Smooth muscle cell (in vitro differentiated cells): ENCODE results near the gene SPTBN1. TPM values are rescaled to one million over a fixed set of nuclear protein-coding genes. Genes with fewer than 3 reads are reported as not detected.

Experiments
- DNase-seq: peaks from one replicate; lab custom pipeline; 2025; ENCODE audit not compliant: unreplicated experiment; lab: John Stamatoyannopoulos, UW
- H2AFZ ChIP-seq: fragments of 200-600 bp; sonication (generic); 2 replicates; pipeline ENCODE4 v1.6.0; 2016; ENCODE audit warnings: antibody characterized with exemption, low read depth, mild to moderate bottlenecking
- H3F3A ChIP-seq: fragments of 200-600 bp; sonication (generic); 2 replicates; pipeline ENCODE4 v1.6.0; 2017; ENCODE audit warnings: antibody characterized with exemption, low read depth
- H3K27ac ChIP-seq: fragments of 200-600 bp; sonication (generic); 2 replicates; pipeline ENCODE4 v1.5.1; 2016; ENCODE audit warnings: low read depth, mild to moderate bottlenecking
- H3K27me3 ChIP-seq: fragments of 200-600 bp; sonication (generic); 2 replicates; pipeline ENCODE4 v1.6.1; 2016; ENCODE audit warnings: low read depth, mild to moderate bottlenecking
- H3K36me3 ChIP-seq: fragments of 200-600 bp; sonication (generic); 2 replicates; pipeline ENCODE4 v1.5.1; 2016; ENCODE audit warnings: low read depth
- H3K4me1 ChIP-seq: fragments of 200-600 bp; sonication (generic); 2 replicates; pipeline ENCODE4 v1.5.1; 2016; ENCODE audit warnings: low read depth
- H3K4me2 ChIP-seq: fragments of 200-600 bp; sonication (generic); 2 replicates; pipeline ENCODE4 v1.6.0; 2016; ENCODE audit warnings: mild to moderate bottlenecking
- H3K4me3 ChIP-seq: fragments of 200-600 bp; sonication (generic); 2 replicates; pipeline ENCODE4 v1.5.1; 2016; ENCODE audit warnings: mild to moderate bottlenecking
- H3K79me2 ChIP-seq: fragments of 200-600 bp; sonication (generic); 2 replicates; pipeline ENCODE4 v1.6.0; 2016; ENCODE audit warnings: low read depth, mild to moderate bottlenecking
- H3K9ac ChIP-seq: fragments of 200-600 bp; sonication (generic); 2 replicates; pipeline ENCODE4 v1.6.0; 2016; ENCODE audit warnings: low read depth
- H3K9me3 ChIP-seq: fragments of 200-600 bp; sonication (generic); replicated peaks from 2 replicates; pipeline ENCODE4 v1.5.1; 2016; ENCODE audit warnings: low read depth
- H4K20me1 ChIP-seq: fragments of 200-600 bp; sonication (generic); 2 replicates; pipeline ENCODE4 v1.6.0; 2016; ENCODE audit warnings: low read depth
- CTCF ChIP-seq: fragments of 200-600 bp; sonication (generic); IDR thresholded peaks from 2 replicates; pipeline ENCODE4 v1.5.1; 2017; ENCODE audit warnings: borderline replicate concordance, mild to moderate bottlenecking, antibody characterized with exemption; ENCODE audit not compliant: insufficient read depth, poor library complexity, severe bottlenecking
- WGBS: methylation state at CpG from one replicate; pipeline ENCODE4 v1.1.7; 2016; ENCODE audit warnings: low lambda C conversion rate; 5-methylcytosine and 5-hydroxymethylcytosine counted together
- polyA plus RNA-seq: library from polyadenylated mRNA; unstranded; fragments of >200 nt; fragmentation: Nextera tagmentation; extraction: Ambion mirVana; gene quantifications from 2 replicates; pipeline ENCODE4 v1.2.1, GENCODE V29; 2016
- total RNA-seq: library from RNA; depleted of rRNA; stranded (reverse); fragments of >200 nt; gene quantifications from 2 replicates; pipeline ENCODE4 v1.2.3, GENCODE V29; 2014

The SPTBN1 gene
- total and polyA plus RNA-seq, 2 experiments from 2014 or later, result 78.7 to 186 TPM

DNA sequence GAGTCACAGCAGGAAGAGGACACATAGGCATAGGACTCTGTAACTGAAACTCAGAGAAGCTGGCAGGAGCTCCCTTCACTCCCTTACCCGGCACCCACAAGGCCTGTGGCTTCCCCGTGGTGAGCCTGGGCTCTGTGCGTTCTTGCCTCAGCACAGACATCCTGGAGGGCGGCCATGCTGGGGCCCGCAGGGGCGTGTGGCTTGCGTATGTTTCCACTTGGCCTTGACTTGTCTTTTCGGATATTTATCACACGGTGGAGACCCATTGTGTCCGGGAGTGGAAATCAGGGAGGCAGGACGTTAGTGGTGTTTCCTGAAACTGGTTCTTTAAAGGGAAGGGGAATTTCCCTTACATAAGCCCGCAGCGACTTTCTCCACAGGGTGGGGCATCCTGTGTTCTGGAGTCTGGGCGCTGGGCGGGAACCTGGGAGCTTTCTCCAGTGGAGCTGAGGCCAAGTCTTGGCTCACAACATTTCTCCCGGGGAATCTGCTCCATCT lies 217.4 kb downstream of the SPTBN1 start:
- Histone ChIP-seq H2AFZ (no peak overlapping the region), H3K27me3 (no peaks in the 10 kb centered on the region), H3K79me2 (no peaks in the 10 kb centered on the region), H3K4me1 (no peaks in the 10 kb centered on the region), H3K36me3 (no peaks in the 10 kb centered on the region), H3K27ac (no peak overlapping the region), H3K4me2 (peak overlapping the region; percentile 3), H4K20me1 (no peaks in the 10 kb centered on the region), H3K9me3 (no peaks in the 10 kb centered on the region), H3K9ac (no peak overlapping the region), H3F3A (peaks cover 27% of the 10 kb centered on the region), H3K4me3 (no peak overlapping the region)
- 78% methylated on average over 16 of the region's 16 CpGs for WGBS
- TF ChIP-seq CTCF, result no peak
- DNase-seq, result no peak

- no peaks in the 10 kb centered on the region for H3K4me1 ChIP-seq
- no peak overlapping the region for H3K4me3 ChIP-seq
- DNase-seq, result no peak
- H3K27me3 ChIP-seq, result no peaks in the 10 kb centered on the region
- H3K79me2 ChIP-seq, result no peaks in the 10 kb centered on the region
- H3K4me2 ChIP-seq, result no peak overlapping the region
- peaks cover 14% of the 10 kb centered on the region for H3F3A ChIP-seq
- 95% methylated on average over 8 of the region's 8 CpGs for WGBS
- H3K9ac ChIP-seq, result no peak overlapping the region
- no peak overlapping the region for H3K27ac ChIP-seq
- no peaks in the 10 kb centered on the region for H3K9me3 ChIP-seq
- H2AFZ ChIP-seq, result no peak overlapping the region
- no peaks in the 10 kb centered on the region for H4K20me1 ChIP-seq
- no peaks in the 10 kb centered on the region for H3K36me3 ChIP-seq
- TF ChIP-seq CTCF, result no peak
Measured at GRCh38 chr2:54675281-54675680, 219.2 kb downstream of the SPTBN1 start.

DNA sequence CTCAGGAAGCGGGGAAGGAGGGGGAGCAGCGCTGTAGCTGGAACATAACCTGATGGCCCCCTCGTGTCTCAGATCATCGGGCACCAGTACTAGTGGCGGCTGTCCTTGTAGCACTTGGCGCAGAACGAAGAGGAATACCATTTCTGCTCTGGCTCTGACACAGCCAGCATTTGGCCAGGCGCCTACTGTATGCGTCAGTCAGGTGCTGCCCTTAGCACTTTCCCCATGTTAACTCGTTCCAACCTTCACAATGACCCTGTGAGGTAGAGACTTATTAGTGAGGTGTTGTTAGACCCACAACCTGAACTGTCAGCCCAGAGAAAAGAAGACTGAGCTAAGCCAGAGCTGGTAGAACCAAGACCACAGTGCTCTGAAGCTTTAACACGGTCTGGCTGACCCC lies 219.6 kb downstream of the SPTBN1 start:
- H3K9me3 ChIP-seq, result no peaks in the 10 kb centered on the region
- no peak overlapping the region for H2AFZ ChIP-seq
- no peak for TF ChIP-seq CTCF
- H3K9ac ChIP-seq, result no peak overlapping the region
- no peak overlapping the region for H3K4me2 ChIP-seq
- no peak overlapping the region for H3K4me3 ChIP-seq
- 92% methylated on average over 11 of the region's 11 CpGs for WGBS
- H3K36me3 ChIP-seq, result no peaks in the 10 kb centered on the region
- H4K20me1 ChIP-seq, result no peaks in the 10 kb centered on the region
- no peak overlapping the region for H3K27ac ChIP-seq
- H3K4me1 ChIP-seq, result no peaks in the 10 kb centered on the region
- DNase-seq, result no peak
- no peaks in the 10 kb centered on the region for H3K27me3 ChIP-seq
- peaks cover 11% of the 10 kb centered on the region for H3F3A ChIP-seq
- no peaks in the 10 kb centered on the region for H3K79me2 ChIP-seq

DNA sequence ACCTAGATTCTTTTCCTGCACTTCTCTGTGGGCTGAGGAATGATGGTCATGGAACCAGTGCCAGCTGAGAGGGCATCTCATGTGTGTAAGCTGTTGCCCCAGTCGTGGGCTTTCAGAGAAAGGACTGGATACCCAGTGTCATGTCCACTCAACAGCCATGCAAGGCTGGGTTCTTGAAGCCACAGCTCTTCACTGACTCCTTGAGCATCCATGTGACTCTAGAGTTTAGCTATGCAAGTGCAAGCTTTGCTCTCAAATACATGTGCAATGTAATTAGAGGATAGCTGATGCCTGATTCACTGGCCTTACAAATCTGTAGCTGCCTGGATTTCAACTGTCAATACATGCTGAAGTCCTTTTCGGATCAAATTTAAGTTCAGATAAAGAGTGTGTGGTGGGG lies 220.5 kb downstream of the SPTBN1 start:
- no peaks in the 10 kb centered on the region for H3K36me3 ChIP-seq
- H3K27ac ChIP-seq, result no peak overlapping the region
- WGBS, result 86% methylated on average over 2 of the region's 2 CpGs
- no peaks in the 10 kb centered on the region for H3K9me3 ChIP-seq
- DNase-seq, result no peak
- no peaks in the 10 kb centered on the region for H3K27me3 ChIP-seq
- H2AFZ ChIP-seq, result no peak overlapping the region
- H3K9ac ChIP-seq, result no peak overlapping the region
- no peaks in the 10 kb centered on the region for H3K4me1 ChIP-seq
- no peak overlapping the region for H3K4me2 ChIP-seq
- H3K79me2 ChIP-seq, result no peaks in the 10 kb centered on the region
- no peak overlapping the region for H3K4me3 ChIP-seq
- TF ChIP-seq CTCF, result no peak
- peaks cover 5% of the 10 kb centered on the region for H3F3A ChIP-seq
- H4K20me1 ChIP-seq, result no peaks in the 10 kb centered on the region
